HL-60/S4 treated with phorbol 12-myristate 13-acetate at 8.2 ng/mL for 4 days and 3 days (cell line): ENCODE data around the gene SLC6A19.
"Not testable (repeated sequence)": the region's sequence is repeated elsewhere in the genome, so short reads cannot be mapped to it uniquely, and the experiment has no call there.

Experiments
- in situ Hi-C: fragments of 300-500 bp; cut with MboI; formaldehyde crosslinking; loops from 2 replicates; pipeline ENCODE4 v1.15.0; 2022; ENCODE audit warnings: low sequenced_read_pairs

Gene SLC6A19

GRCh38 chr5:1201327-1202025 is at the start of gene SLC6A19:
TSS of gene SLC6A19 (plus strand) at chr5:1201595. CDS start at chr5:1201651, 56 bp downstream.
- in situ Hi-C loops, result no loop called here

DNA sequence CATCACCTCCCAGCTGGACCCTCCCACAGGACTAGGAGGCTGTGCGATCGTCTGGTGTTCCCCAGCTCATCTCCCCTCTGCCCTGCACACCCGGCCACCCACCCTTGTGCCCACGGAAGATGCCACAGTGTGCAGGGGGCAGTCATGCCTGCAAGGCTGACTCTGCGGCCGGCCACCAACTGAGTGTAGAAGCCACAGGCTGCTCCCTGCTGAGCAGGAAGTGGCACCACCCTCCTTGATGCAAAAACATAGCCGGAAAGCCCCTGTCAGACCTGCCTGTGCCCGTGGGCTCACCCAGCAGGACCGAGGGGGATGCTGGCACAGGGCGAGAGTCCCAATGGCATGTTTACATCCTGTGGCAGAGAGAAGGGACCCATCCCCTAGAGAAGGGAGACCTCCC is 49.2 kb upstream of the SLC6A19 start:
- in situ Hi-C loops, result no loop called here

DNA sequence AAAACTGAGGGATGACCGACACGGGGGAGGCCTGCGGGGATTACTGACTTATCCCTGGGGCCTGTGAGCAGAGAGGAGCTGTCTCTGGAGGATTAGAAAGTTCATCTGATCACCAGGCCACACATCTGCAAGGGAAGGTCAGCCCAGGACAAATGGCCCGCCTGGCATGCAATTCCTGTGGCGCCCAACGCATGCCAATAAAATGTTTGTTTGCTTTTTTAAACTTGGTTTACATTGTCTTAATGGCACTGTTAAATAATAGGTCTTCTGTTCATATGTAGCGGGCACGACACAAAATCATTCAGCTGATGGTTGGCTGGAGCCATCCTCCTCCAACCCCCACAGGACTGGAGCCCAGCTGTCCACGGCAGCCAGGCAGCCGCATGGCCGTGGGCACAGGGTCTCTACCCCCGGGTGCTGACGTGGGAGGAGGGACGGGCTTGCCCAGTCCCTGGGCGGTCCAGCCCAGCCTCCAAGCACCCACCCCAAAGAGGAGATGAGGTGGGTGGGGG is 48.6 kb upstream of the SLC6A19 start:
- in situ Hi-C loops, result no loop called here

- in situ Hi-C loops, result no loop called here
Measured at GRCh38 chr5:1153428-1153827, 48.0 kb upstream of the SLC6A19 start.

DNA sequence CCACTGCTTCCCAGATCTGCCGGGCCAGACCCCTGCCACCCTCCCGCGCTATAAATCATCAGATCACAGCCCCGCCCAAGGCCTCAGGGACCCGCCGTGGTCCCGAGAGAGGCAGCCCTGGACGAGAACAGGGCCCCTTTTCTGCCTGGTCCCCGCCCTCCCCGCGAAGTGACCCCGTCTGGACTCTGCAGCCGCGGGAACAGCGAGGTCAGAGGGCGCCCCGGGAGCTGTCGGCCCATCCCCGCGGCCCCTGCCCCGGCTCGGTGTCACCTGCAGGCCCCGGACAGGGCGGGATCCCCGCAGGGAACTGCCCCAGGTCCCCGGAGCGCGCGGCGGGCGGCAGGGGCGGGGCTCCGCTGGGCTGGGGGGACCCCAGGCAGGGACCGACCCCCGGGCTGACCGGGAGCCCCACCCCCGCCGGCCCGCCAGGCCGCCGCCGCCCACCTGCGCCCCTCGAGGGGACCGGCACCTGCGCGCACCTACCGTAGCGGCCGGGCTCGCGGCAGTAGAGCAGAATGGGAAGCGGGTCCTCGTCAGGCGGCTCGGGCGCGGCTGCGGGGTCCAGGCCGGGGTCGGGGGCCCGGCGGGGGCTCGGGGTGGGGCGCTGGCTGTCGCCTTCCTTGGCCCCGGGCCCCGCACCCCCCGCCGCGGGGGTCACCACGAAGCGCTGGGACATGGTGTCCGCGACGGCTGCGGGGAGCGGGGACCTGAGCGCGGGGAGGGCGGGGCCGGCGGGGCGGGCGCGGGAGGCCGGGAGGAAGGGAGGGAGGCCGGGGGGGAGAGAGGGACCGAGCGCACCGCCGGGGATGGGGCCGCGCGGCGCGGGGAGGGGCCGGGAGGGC is 46.0 kb upstream of the SLC6A19 start:
- in situ Hi-C loops, result no loop called here

GRCh38 chr5:1156033-1156753 is 45.2 kb upstream of the SLC6A19 start:
- in situ Hi-C loops, result no loop called here

DNA sequence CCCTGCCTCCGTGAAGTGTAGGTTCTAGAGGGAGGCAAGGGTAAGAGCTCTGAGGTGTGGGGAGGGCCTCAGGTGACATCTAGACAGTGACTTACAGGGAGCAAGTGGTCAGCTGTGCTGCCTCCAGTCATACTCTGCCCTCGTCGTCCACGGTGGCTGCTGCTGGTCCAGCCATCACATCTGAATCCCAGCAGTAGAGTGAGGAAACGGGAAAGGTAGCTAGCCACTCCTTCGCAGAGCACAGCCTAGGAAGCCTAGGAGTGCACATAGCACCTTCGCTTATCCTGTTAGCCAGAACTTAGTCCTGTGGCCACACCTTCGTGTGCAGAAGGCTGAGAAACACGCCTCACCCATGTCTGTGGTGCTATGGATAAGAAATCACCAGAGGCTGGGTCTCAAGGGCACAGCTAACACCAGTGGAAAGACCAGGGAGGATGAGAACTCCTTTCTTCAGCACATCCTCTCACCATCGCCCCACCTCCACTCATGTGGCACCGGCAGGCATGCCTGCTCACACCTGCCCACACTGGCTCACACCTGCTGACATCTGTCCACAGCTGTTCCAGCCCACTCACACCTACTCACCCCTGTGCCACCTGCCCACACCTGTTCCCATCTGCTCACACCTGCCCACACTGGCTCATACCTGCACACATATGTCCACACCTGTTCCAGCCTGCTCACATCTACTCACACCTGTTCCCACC is 44.5 kb upstream of the SLC6A19 start:
- in situ Hi-C loops, result no loop called here

- in situ Hi-C loops, result not testable (repeated sequence)
Measured at GRCh38 chr5:1157461-1157986, 43.9 kb upstream of the SLC6A19 start.

GRCh38 chr5:1158647-1159340 is 42.6 kb upstream of the SLC6A19 start:
- in situ Hi-C loops, result no loop called here

DNA sequence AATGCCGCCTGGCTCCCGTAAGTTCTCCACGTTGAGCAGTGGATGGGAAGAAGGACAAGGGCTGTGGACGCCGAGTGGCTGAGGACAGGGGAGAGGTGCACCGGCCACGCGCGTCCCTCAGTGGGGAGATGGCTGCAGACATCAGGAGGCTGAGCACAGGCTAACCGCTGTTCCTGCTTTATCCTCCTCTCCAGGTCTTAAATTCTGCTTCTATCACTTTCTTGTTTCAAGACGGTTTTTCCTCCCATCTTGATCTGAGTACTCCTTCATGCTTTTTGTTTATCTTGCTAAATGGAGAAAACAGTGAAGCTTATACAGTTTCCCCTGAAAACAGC is 42.1 kb upstream of the SLC6A19 start:
- in situ Hi-C loops, result no loop called here

GRCh38 chr5:1159774-1160406 is 41.5 kb upstream of the SLC6A19 start:
- in situ Hi-C loops, result loop anchor here (10.0 kb wide), 1 partner anchor 485 kb away; no protein-coding TSS in a partner anchor

- in situ Hi-C loops, result loop anchor here (10.0 kb wide), 1 partner anchor 484 kb away; no protein-coding TSS in a partner anchor
Measured at GRCh38 chr5:1161108-1161832, 40.1 kb upstream of the SLC6A19 start.

DNA sequence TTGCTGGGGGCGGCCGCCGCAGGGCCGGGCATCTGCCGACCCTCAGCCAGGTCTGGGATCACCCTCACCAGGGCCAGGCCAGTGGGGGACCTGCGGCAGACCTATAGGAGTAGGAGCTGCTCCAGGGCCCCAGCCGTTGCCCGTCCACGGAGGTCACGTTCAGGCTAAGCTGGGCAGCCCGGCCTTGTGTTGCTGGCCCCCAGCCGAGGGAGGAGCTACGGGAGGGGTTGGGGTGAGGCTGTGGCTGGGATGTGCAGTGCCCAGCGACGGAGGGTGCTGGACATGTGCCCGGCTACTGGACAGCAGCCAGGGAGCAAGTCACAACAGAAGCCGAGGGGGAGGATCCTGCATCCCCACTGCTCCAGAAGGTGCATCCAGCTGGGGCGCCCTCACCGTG is 39.6 kb upstream of the SLC6A19 start:
- in situ Hi-C loops, result loop anchor here (10.0 kb wide), 1 partner anchor 483 kb away; no protein-coding TSS in a partner anchor

GRCh38 chr5:1162276-1162675 is 39.1 kb upstream of the SLC6A19 start:
- in situ Hi-C loops, result loop anchor here (10.0 kb wide), 1 partner anchor 483 kb away; no protein-coding TSS in a partner anchor

- in situ Hi-C loops, result loop anchor here (10.0 kb wide), 1 partner anchor 482 kb away; no protein-coding TSS in a partner anchor
Measured at GRCh38 chr5:1162751-1163150, 38.6 kb upstream of the SLC6A19 start.

DNA sequence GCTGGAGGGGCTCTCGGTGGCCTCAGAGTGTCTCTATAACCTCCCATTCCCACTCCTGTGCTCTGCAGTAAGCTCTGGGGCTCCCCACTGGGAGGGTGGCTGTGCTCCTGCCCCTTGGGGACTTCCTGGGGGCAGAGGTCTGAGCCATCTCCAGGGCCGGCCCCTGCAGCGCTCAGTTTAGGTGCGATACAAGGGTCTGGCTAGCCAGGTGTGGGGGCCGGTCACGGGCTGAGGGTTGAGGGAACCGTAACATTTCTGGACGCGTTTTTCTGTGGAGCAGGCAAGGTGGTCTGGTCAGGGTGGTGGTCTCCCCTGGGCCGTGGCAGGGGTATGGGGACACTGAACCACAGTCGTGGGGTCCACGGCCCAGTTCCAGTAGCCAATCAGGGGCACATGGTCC is 38.0 kb upstream of the SLC6A19 start:
- in situ Hi-C loops, result loop anchor here (10.0 kb wide), 1 partner anchor 481 kb away; no protein-coding TSS in a partner anchor

GRCh38 chr5:1163879-1164278 is 37.5 kb upstream of the SLC6A19 start:
- in situ Hi-C loops, result loop anchor here (10.0 kb wide), 1 partner anchor 481 kb away; no protein-coding TSS in a partner anchor
